Putamen (tissue), 1 donor: Measurements from ENCODE around the gene MC1R.
"Not testable (repeated sequence)": the region's sequence is repeated elsewhere in the genome, so short reads cannot be mapped to it uniquely, and the experiment has no call there.

Experiments used
- DNase-seq: peaks from one replicate; pipeline ENCODE4 v3.0.0-alpha.2; 2016; ENCODE audit warnings: low spot score

The MC1R gene

DNA sequence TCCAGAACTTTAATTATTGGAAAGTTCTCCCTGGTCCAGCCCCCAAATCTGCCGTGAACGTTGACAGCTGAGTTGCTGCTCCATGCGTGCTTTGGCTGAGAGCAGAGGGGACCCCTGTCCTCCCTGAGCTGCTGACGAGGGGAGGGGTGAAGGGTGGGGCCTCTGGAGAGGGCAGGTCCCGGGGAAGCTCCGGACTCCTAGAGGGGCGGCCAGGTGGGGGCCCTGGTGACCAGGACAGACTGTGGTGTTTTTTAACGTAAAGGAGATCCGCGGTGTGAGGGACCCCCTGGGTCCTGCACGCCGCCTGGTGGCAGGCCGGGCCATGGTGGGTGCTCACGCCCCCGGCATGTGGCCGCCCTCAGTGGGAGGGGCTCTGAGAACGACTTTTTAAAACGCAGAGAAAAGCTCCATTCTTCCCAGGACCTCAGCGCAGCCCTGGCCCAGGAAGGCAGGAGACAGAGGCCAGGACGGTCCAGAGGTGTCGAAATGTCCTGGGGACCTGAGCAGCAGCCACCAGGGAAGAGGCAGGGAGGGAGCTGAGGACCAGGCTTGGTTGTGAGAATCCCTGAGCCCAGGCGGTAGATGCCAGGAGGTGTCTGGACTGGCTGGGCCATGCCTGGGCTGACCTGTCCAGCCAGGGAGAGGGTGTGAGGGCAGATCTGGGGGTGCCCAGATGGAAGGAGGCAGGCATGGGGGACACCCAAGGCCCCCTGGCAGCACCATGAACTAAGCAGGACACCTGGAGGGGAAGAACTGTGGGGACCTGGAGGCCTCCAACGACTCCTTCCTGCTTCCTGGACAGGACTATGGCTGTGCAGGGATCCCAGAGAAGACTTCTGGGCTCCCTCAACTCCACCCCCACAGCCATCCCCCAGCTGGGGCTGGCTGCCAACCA is at the start of gene MC1R:
Gene MC1R, plus strand, starts transcription at position 410 of the 895 bp plus-strand sequence. Its CDS starts 397 bp downstream, at position 807.
- DNase-seq, result no peak

DNA sequence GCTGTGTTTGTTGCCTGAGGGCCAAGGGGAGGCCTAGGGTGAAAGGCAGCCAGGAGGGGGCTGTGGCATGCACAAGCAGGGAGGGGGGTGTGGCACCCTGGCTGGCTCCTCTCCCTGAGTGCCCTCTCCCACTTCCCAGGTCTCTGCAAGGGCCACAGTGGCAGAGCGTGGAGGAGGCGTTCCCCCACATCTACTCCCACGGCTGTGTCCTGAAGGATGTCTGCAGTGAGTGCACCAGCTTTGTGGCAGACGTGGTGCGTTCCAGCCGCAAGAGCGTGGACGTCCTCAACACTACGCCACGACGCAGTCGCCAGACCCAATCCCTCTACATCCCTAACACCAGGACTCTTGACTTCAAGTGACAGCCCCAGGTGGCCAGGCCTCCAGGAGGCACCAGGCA is 48.8 kb upstream of the MC1R start:
- DNase-seq, result no peak

DNA sequence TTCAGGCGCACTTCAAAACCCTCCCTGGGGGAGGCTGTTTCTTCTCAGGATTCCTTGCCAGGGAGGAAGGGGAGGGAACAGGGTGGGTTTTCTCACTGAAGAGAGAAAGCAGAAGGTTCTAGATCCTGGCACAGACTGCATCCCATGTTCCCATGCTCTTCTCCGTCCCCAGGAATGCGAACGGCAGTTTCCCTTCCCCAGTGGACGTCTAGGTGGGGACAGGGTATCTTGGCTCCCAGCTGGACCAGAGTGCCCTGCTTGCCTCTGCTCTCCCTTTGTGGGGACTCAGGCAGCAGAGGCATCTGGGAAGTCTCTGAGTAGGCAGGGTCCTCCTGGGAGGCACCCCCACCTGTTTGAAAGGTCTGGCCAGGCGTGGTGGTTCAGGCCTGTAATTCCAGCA is 48.2 kb upstream of the MC1R start:
- DNase-seq, result no peak

DNA sequence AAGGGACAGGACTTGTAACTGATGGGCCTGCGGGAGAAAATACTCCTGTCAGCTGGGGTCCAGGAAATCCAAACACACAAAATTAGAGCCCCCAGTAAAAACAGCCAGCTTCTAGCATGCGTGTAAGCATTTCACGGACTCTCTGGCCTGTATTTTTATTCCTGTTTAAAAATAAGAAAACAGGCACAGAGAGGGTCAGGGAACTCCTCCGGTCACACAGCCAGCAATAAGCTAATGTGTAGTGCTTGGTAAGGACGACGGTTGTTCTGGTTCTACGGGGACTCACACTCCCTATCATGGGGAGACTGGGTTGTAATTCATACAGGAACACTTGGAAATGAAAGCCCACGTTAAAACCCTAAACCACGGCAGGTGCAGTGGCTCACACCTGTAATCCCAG is 46.8 kb upstream of the MC1R start:
- DNase-seq, result no peak

DNA sequence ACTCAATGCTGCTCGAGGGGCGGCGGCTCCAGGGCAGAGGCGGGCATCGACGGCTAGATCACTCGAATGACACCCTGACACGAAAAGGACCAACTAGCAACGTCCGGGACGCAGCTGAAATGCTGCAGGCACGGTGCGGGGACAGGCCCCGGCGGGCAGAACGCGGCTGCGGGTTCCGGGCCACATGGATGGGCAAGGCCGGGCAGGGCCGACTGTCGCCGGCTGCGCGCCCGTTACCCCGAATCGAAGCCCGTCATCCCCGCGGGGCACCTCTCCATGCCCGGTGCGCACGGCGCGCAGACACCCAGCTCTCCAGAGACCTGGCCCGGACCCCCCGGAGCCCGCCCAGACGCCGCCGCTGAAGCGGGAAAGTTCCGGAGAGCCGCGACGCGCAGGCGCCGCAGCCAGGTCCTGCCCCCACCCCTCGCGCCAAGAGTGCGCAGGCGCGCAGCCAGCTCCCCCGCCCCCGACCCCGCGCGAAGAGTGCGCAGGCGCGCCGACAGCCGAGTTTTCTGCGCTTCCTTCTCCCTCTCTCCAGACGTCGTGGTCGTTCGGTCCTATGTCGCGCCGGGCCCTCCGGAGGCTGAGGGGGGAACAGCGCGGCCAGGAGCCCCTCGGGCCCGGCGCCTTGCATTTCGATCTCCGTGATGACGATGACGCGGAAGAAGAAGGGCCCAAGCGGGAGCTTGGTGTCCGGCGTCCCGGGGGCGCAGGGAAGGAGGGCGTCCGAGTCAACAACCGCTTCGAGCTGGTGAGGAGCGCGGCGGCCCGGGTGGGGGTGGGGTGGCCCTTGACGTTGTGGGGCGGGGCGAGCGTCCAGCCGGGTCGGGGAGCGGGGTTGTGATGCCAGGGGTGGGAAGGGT is 45.3 kb upstream of the MC1R start, which contains the start of gene TCF25:
Gene TCF25, plus strand, starts transcription at position 484 of the 863 bp plus-strand sequence. Its CDS starts 76 bp downstream, at position 560.
- peak; percentile 88 for DNase-seq

DNA sequence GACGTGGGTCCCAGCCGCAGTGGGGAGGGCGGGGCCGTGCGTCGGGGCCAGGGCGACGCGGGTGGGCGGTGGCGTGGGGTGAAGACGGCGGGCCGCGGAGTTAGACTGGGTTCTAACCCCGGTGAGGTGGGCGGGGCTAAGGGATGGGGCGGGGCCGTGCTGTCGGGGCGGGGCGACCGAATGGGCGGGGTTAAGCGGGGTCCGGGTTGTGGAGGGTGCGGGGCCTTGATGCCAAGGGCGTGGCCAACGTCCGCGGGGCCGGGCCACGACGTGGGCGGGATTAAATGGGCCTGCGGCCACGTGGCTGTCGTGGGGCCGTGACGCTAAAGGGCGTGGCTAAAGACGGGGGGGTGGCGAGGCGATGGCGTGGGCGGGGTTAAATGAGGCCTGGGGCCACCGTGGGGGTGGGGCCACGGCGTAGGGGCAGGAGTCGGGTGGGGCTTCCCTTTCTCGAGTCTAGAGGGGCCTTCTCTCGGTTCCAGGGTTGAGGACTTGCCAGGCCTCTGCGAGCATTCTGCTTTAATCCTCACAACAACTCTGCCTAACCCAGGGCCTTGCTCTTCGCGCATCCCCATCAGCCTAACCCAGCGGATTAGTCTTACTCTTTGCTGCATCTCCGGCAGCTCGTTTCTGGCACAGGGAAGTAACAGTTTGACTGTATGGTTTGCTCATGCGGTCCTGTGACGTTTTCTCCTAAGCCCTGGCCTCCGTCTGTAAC is 44.5 kb upstream of the MC1R start:
- DNase-seq, result peak; percentile 95

DNA sequence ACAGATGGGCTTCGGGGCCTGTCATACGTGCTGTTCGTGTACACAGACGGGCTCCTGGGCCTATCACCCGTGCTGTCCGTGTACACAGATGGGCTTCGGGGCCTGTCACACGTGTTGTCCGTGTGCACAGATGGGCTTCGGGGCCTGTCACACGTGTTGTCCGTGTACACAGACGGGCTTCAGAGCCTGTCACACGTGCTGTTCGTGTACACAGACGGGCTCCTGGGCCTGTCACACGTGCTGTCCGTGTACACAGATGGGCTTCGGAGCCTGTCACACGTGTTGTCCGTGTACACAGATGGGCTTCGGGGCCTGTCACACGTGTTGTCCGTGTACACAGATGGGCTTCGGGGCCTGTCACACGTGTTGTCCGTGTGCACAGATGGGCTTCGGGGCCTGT is 39.5 kb upstream of the MC1R start:
- not testable (repeated sequence) for DNase-seq

DNA sequence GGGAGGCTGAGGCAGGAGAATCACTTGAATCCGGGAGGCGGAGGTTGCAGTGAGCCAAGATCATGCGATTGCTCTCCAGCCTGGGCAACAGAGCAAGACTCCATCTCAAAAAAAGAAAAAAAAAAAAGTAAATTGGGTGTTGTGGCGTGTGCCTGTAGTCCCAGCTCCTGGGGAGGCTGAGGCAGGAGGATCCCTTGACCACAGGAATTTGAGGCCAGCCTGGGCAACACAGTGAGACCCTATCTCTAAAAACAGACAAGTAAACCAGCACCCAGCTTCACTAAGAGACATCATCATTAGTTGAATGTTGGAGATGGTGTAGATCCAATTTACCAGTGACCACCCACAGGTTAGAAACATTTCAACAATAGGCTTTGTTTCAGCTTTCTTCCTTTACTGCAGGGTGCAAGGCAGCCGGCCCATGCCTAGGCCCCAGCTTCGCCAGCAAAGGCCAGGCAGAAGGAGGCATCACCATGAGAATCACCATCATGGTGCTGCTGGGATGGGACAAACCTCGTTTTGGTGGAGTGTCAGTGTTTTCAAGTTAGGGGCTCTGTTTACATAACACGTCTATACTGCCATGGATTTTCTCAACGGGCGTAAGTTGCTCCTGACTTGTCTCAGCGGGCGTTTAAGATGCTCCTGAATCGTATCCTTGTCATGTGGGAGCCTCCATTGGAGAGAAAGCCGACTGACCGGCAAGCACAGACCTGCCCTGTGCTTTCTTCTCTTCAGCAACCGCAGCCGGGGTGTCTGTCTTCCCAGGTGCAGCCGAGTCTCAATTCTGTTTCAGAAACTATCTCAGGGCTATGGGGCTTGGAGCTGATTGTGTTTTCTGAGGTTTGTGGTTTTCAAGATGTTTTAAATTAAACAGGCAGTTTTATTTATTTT is 37.9 kb upstream of the MC1R start:
- no peak for DNase-seq

DNA sequence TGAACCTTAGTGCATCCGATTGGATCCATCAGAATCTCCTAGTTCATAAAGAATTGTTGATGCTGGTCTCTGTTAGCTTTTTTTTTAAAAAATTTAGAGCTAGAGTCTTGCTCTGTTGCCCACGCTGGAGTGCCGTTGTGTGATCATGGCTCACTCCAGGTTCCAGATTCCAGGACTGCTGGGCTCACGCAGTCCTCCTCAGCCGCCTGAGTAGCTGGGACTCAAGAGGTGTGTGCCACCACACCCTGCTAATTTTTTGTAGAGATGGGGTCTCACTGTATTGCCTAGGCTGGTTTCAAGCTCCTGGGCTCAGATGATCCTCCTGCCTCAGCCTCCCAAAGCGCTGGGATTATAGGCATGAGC is 37.3 kb upstream of the MC1R start:
- DNase-seq, result no peak

DNA sequence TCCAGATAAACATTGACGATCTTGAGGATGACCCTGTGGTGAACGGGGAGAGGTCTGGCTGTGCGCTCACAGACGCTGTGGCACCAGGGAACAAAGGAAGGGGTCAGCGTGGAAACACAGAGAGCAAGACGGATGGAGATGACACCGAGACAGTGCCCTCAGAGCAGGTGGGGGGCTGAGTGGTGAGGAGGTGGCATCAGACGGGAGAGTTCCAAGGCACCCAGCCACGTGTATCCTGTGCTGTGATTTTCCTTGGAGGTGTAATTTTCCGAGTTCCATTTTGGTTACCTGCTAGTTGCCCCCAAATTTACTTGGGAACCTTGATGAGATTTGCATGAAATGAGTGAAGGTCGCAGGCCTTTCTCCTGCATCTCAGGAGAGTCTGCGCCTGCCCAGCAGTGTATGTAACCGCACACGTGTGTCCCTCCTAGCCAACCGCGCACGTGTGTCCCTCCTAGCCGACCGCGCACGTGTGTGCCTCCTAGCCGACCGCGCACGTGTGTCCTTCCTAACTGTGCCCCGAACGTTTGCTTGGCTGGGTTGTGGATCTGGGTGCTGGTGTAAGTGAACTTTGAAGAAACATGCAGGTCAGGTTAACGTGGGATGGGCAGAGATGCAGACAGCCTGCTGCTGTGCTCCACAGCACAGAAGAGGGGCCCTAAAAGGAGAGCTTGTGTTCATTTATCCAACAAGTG is 35.2 kb upstream of the MC1R start:
- DNase-seq, result no peak

DNA sequence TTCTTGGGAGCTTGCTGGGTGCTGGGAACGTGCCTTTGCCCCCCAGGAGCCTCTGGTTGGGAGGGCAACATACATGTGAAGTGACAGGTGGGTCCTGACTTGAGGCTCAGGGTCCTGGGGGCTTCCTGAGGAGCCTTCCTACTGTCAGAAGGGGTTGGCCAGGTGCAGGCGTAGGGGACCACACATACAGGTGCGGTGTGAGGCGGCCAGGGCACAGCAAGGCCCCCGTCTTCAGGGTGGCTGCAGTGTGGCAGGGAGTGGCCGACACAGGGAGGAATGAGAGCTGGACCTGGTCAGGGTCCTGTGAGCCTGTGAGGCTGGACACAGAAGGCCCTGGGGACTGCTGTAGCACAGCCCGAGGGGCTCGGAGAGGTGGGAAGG is 34.6 kb upstream of the MC1R start:
- DNase-seq, result no peak

DNA sequence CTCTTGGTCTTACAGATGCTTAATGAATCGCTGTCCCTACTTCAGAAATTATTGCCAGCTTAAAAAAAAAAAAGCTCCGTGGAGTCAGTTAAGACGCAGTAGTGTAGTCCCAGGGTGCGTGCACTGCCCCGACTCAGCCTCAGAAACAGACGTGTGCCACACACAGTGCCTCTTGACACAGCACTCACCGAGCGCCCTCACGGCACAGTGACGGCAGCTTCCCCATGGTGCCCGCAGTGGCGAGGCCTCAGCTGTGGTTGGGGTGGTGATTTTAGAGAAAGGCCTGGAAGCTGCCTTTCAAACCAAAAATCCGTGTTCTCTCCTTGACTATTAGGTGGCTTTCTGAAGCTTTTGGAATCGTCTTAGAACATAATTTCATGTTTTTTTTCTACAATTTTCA is 31.4 kb upstream of the MC1R start:
- no peak for DNase-seq

DNA sequence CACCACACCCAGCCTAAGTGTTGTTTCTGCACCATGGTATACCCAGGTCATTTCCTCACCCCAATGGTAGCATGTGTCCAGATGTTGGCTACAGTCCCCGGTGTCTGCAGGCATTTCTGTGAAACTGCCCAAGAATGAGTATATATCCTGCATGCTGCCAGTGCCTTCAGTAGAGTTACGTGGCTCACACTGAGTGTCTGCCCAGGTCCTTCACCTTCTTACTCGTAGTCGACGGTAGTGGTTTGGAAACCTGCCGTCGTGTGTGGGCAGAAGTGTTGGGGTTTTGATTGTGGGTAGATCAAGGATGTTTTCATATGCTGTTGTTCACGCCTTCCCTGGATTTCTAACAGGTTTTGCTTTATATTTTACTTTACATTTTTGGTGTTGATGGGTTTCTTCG is 28.5 kb upstream of the MC1R start:
- no peak for DNase-seq

DNA sequence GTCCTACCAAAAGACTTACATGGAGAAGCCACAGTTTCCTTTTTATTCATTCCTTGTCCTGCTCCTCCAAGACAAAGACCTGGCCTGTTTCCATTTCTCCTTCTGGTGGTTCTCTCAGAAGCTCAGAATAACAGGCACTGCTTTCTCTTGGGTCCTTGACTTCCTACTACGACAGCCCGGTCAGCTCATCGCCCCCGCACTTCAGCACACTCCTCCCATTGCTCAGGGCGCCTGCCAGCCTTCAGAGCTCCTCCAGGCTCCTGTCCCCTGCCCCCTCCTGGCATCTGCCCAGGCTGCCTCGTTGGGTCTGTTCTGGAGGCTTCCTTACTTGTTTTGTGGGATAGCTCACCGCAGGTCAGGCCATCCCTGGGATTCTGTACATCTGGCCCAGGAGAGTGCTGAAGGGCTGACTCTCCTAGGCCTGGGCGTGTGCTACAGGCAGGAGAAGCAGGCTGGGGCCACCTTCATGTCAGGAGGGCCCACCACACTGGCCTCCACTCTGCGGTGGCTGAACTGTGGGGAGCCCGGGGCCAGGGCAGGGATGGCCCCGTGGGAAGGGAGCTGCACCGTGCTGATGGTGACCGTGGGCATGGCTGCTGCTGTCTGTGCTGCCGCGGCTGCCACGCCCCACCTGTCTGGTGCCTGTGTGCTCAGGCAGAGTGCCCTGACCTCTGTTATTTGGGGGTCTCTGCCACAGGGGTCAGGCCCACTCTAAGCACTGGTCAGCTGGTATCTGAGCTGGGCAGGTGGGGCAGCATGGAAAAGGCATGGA is 27.6 kb upstream of the MC1R start:
- DNase-seq, result no peak

DNA sequence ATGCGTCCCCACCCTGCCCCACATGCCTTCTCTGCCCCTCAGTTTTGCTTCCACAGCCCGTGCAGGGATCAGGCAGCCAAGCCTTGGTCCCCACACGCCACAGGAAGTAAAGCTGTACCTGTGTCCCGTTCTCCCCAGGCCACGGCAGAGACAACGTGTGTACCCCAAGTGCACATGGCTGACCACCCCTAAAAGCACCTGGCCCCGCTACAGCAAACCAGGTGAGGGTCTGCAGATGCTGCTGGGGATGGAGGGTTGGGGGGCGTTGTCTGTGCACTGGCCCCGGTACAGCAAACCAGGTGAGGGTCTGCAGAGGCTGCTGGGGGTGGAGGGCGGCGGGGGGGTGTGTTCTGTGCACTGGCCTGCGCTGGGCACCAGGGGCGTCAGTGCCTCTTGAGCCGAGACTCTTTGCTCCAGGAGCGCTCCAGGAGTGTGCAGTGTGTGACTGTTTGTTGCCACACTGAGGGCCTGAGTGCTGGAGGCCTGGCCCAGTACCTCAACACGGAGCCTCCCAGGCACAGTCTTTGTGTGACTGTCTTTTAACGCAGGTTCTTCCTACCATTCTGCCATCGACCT is 26.5 kb upstream of the MC1R start:
- no peak for DNase-seq

DNA sequence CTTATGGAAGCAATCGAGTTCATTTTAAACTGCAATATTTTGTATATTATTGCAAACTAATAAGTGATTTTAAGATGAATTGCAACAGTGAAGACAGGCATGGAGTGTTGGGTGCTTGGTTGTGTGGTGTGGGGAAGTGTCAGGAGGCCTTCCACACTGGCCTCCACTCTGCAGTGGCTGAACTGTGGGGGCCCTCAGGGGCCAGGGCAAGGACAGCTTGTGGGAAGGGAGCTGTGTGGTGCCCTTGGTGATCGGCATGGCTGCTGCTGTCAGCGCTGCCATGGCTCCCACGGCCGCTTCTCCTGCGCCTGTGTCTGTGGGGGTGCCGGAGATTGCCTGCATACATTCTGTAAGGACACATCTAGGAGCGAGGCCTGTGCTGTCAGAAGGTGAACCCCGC is 26.0 kb upstream of the MC1R start:
- no peak for DNase-seq

DNA sequence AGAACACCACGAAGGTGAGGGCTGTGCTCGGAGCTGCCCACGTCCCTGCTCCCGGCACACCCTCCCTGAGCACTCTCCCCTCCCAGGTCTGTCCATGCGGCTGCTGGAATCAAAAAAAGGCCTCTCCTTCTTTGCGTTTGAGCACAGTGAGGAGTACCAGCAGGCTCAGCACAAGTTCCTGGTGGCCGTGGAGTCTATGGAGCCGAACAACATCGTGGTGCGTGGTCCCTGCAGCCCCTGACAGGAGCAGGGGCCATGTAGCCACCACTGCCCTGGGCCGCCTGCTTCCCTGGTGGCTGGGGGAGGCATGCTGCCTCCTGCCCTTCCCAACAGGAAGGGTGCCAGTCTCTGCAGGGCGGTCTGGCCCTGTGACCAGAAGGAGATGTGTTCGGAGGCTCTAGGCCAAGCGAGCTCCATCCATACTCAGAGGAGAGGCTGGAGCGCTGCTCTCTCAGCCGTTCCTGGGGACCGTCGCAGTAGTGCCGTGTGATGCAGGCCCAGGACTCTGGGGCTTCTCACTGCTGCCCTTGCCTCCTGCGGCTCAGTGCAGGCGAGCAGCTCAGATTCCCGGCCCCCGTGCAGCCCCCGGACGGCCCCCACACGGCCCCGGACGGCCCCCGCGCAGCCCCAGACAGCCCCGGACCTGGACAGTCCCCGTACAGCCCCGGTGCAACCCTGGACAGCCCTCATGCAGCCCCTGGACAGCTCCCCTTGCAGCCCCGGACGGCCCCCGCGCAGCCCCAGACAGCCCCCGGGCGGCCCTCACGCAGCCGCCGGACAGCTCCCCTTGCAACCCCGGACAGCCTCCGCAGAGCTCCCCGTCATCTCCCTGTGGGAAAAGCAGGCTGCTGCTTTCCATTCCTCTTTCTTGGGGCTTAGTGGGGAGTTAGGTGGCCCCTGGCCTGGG is 24.8 kb upstream of the MC1R start:
- DNase-seq, result no peak

DNA sequence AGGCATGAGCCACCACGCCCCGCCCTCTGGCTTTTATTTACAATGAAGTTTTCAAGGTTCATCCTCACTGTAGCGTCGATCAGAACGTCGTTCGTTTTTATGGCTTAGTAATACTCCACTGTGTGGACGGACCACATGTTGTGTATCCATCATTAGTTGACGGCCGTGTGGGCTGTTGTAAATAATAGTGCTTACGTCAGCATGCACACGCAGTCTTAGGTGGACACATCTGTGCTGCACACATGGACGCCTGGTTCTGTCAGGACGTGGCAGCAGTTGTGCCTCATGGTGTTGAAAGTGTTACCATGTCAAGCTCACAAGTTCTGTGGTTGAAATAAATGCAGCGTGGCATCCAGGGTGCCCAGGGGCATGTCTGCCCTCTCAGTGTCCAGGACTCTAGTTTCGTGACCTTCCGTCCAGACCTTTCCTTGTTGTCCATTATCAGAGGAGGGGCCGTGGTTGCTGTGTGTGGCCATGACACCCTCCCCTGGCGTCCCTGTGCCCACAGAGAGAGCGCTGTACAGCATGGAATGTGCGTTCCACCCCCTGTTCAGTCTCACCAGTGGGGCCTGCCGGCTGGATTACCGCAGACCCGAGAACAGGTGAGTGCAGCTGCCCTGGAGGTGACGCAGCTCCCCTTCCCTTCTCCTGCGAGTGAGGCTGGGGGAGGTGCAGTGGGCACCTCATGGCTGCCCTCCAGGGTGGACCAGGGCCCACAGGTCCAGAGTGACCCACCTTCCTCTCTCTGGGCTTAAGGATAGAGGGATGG is 23.0 kb upstream of the MC1R start:
- no peak for DNase-seq
